Activated CD4-positive, CD25-positive, alpha-beta regulatory T cell treated with anti-CD3 and anti-CD28 coated beads, Interleukin-2, amount 50 U/mL, for 16 hours (primary cell): ENCODE results near the gene EPHB1.
"Not testable (repeated sequence)": the region's sequence is repeated elsewhere in the genome, so short reads cannot be mapped to it uniquely, and the experiment has no call there.

ENCODE experiments used
- DNase-seq: peaks from one replicate; pipeline ENCODE4 v3.0.0-alpha.2; 2020; ENCODE audit warnings: low read depth, low spot score

The EPHB1 gene

DNA sequence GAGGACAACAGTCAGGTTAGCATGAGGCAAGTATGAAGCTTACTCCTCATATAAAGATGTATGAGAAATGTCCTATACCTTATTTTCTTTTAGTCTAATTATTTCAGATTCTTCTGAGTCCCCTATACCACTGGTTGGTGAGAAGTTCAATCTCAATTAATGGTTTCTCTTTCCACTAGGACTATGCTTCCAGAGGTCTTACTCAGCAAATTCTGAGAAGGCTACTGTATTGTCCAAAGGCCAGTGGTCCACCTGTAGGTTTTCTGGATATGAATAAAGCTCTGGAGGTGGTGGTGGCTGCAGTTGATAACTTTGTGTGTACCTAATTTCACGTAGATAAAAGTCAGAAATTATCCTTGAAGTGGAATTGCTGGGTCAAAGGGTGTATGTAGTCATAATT is 149.4 kb downstream of the EPHB1 start:
- no peak for DNase-seq

DNA sequence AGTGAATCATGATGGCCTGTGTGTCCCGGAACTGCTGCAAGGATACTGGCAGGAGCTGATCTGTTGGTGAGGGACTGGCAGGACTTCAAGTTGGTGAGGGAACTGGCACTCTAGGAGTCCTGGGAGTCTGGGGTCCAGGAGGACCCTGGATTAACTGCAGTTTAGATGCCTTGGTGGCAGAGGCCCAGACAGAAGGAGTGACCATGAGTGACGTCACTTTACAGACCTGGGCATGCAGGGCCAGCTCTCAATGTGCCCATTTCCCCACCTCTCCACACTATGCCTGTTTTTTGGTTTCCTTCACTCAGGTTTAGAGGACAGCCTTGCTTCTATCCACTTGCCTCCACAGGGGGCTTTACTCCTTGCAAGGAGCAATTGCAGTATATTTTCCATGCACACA is 154.1 kb downstream of the EPHB1 start:
- no peak for DNase-seq

DNA sequence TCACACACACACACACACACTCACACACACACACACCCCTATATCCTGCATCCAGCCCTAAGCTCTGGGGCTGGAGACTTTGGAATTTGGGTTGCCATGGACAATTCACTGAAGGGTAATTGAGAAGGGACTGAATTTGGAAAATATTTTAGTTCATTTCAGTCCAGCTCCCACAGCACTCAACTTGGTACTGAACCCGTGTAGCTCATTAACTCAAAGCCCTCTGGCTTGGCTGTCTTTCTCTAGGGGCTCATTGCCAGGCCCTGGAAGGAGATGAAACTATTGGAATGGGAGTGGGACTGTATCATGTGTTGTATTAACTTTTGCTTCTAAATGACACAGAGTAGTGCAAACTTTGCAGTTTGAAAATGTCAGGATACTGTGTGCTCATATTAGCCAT is 157.3 kb downstream of the EPHB1 start:
- no peak for DNase-seq

DNA sequence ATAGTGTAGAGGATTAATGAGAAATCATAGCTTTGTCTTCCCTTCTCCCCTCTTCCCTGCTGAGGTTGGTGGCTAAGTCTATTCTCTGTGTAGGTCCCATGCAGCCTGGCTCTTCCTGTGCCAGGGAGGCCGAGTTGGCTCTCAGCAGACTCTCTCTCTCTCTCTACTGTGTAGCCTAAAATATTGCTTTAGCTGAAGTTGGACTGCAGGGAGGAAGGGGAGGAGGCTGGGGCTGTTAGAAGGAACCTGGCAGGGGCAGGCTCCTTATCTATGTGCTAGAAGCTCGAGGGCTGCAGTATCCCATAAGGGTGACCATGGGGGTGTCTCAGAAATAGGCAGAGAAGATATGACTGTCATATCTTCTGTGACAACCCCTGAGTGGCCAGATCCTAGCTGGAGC is 160.8 kb downstream of the EPHB1 start:
- DNase-seq = no peak

DNA sequence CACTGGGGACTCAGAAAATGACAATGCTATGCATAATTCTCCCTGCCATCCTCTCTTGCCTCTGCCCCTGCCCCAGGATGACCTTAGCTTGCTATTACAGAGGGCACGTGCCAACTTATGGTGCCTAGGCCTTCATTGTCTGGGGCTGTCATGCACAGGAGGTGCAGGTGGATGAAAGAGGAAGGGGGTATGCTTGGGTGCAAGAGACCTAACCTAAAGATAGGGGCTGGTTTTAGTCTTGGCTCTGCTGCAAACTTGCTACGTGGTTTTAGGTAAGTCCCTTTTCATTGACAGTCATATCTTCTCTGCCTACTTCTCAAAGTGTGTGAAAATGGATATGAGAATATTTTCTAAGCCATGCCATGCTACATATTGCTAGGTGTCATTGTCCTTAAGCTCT is 161.3 kb downstream of the EPHB1 start:
- no peak for DNase-seq

DNA sequence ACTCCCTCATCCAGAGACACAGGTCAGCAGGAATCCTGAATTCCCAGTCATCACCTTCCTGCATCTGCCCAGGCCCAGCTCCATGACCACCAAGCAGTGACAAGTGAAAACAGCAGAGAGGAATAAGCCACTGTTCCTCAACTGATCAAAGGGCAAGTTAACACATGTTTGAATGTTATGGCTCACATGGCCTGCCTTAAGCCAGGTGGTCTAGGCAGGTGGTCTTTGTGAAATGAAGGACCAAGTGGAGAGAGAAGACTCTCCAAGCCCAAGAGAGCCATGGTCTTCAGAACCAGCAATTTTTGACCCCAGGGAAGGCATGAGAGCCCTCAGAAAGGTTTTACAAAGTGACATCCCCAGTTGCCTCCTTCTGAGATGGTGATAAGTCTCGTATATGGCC is 161.8 kb downstream of the EPHB1 start:
- DNase-seq = no peak

DNA sequence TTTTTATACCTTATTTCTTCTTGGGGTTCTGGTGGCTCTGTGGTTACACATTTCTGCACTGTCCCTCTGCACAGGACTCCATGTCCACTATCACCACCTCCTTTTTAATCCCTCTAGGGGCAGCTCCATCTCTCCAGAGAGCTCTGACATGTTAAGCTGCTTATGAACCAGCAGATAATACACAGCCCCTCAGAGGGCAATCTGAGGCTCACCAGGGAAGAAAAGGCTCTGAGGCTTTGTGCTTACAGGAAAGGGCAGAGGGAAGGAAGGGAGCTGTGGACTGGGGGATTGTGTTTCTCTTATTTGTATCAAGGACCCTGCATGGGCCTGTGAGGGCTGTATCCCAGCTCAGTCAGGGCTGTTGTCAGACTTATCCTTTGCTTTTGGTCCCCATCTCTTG is 164.5 kb downstream of the EPHB1 start:
- no peak for DNase-seq

DNA sequence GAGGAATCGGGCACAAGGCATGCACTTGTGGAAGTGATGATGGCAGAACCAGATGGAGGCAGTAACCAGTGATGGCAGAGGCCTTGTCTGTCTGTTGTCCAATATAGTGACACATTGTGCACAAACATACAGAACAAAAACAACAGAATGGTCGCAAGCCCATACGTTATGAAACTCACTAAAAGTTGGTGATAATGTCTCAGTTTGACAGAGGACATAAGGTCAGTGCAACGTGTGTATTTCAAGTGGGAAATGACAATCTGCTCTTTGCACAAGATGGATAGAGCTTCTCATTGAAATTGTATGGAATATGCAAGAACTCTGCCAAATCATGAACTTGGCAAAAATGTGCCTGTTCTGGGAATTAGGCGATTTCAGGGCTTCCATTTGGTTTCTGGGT is 169.2 kb downstream of the EPHB1 start:
- DNase-seq = no peak

DNA sequence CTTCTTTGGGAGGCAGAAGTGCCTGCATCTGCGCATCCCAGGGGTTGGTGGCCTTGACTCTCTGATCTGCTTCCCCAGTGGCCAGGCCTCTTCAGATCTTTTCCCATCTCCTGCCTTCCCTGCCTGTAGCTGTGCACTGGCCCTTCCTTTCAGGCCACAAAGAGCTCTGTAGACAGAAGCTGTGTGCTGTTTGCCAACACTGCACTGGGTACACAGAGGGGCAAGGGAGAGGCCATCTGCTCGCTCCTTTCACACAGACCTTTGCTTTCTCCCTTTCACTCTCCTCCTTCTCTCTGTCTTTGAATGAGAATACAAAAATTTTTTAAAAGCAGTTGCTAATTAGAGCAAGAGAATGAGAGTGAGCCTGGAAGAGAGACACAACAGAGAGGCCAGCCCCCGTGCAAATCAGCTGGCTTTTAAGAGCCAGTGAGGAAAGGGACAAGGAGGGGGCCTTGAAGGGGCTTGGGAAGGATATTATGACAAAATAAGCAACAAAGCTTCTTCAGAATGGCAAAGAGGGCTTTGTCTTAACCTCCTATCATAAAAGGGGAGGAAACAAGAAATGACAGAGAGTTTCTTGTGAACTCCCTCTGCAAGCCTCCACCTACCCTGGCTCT is 170.9 kb downstream of the EPHB1 start:
- no peak for DNase-seq

DNA sequence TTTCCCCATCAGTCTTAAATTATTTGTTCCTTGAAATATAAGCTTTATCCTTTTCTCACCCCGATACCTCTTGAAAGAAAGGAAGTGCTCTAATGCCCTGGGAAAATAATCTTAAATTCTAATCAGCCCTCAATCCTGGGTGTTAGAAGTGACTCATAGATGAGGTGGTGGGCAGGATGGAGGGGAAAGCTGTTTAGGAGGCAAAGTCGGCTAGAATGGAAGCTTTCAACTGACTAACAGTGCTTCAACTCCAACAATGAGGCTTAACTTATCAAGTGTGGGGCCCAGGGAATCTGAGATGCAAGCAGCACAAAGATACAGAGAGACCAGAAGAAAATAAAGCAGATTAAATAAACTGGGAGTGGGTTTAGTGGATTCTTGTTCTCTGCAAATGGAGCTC is 175.8 kb downstream of the EPHB1 start:
- no peak for DNase-seq

DNA sequence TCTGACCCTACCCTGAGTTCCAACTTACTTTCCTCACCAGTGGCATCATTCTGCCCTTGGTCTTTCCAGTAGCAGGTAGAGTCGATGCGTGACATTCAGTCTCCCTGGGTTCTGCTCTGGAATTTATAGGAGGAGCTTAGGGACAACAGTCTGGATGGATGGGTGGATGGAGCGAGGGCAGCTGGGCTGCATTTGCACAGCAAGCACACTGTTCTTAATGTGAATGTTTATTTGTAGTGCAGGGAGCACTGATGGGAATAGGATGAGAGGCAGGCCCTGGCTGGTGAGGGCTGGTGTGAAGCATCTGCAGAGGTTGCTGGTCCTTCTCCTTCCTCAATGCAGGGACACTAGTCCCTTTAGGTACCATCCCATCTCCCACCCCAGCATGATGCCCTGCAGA is 176.2 kb downstream of the EPHB1 start:
- DNase-seq = no peak

DNA sequence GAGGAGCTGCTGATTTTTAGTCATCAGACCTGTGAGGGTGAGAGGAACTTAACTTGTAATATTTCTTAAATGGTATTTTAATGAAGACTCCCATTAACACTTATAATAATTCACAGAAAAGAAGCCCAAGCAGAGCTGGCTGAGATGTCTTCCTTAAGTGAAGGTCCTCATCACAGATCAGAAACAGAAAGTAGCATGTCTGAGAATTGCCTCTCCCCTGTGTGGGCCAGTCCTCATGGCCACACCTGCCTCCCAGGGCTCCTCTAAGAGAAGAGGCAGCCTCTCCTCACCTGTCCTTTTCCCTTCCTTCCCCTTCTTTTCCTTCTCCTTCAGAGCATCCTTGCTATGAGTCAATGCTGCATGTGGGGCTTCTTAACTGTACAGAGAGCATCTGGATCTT is 176.8 kb downstream of the EPHB1 start:
- DNase-seq = not testable (repeated sequence)

DNA sequence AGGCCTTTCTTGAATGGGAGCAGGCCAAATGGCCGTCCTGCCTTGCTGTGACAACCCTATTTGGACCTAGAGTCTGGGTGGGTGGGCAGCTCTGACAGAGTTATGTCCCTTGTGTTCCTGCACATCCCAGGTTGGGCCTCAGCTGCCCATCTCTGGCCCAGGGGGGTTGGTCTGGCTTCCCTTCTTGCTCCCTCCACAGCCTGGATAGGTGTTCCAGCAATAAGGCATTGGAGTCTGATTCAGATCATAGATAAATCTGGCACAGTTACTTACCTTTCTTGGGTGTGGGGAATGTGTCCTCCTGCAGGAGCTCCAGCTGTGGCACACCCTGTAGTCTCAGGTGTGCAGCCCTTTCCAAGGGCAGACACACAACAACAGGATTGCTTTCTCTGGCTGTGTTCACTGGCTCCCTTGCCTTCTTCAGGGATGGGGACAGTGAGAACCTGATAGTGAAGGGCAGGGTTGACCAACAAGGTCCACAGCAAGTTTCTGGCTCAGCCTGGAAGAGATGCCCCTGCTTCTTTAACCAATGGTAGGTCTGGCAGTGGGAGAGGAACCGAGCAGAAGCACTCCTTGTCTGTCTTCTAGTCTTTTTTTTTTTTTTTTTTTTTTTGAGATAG is 177.9 kb downstream of the EPHB1 start:
- DNase-seq = no peak

DNA sequence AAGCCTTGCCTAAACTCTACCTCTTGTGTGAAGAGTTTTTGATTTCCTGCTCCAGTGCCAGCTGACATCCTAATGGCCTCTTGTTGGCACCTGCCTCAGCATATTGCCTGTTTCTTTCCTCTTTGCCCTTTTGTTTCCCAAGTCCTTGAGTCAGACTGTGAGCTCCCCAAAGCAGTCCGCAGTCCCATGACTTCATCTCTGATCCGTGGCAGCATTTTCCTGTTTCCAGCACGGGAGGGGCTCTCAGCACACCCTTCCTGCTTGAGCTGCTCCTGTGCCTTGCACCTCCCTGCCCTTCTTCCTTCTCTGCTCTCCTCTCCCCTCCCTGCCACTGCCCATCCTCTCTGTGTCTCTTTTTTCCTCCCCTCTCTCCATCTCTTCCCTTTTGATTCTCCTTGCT is 179.6 kb downstream of the EPHB1 start:
- no peak for DNase-seq

DNA sequence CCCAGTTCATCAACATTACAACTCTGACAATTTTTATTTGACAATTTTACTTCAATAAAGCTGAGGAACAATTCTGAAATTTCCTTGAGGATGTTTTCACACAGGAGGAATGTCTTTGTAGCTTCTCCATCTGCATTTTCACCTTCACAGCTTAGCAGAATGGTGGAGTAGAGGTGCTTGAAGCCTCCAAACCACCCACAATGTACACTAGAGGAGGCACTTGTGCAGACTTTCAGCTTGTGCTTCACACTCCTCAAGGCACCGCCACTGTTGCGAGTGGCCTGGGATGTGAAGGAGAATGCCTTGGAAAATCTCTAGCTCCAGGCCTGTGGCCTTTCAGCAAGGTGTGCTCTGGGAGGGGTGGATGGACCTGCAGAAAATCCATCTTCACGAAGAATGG is 181.9 kb downstream of the EPHB1 start:
- no peak for DNase-seq

DNA sequence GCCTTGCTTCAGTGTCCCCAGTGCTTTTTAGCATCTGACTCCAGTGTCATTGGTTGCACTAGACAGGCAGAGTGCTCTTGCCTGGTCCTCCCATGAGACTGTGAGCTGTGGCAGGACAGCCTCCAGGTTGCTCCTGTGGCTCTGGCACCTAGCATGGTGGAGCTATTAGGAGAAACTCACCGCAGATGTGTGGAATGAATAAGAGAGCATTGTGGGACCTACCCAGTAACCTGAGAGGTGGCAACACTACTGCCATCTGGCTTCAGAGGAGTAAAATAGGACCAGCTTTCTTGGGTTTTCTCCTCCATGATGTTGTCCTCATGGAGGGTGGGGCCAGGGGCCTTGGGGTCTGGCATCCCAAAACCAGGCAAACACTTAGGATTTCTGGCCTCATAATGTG is 183.6 kb downstream of the EPHB1 start:
- no peak for DNase-seq

DNA sequence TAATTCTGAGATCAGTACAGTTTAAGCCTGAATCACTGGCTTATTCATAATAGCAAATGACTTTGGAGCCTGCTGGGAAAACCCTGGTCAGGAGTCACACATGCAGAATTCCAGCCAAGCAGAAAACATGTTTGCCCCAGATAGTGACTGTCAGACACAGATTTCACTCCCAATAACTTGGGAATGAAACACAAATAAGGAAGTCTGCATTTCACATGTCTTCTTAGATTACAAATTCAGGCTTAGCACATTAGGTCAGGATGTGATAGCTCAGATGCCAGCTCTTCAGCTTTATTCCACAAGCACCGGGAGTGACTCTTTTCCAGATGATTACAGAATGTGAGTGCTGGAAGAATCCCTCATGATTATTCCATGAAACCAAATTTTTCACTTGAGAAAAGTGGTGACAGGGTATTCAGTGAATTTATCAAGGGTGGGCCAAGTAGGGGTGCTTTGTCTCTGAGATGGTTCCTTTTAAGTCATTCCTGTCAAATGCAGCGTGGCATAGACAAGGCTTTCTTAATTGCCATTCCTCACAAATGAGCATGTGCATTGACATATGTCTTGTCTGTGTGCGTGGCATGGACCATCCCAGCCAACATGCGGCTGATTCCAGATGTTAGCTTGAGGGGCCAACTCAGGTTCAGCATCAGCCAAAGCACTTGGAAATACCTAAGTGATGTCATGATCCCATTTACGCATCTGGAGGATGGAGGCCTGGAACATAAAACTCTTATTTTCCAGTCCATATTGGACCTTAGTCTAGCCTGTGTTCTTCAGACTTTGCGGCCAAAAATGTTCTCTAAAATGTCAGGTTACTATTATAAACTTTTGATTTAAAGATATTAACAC is 191.0 kb downstream of the EPHB1 start:
- DNase-seq = no peak

DNA sequence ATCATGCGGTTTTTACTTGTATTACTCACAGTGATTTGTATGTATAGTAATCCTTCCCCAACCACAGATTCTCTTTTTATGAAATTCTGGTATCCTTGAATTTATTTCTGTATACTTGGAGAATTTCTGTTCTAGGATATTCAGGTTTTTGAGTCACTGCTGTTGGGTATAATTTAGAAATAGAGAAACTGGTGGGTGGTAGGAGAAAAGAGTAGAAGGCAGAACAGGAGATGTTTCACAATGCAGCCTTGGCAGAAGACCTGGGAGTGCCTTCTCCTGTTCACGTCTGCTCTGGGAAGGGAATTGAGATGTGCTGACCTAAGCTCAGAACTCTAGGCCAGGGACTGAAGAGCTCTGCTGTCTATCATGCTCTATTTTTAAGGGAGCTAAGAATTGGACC is 193.6 kb downstream of the EPHB1 start:
- DNase-seq = no peak

DNA sequence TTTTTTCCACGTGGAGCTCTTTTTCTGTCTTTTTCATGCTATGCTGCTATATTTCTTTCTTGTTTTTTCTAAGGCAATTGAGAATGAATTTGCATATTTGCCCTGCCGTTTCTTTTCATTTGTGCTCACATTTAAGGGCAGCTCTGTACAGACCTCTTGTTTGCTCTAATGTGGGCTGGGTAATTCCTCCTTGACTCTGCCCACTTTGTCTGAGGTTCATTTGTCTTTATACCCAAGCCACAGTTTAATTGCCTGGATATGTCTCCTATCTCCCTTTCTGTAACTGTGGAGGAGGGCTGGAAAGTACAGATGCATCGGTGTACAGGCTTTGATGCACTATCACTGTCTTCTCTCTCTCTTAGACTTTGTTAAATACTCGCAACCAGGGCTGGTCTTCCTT is 195.9 kb downstream of the EPHB1 start:
- no peak for DNase-seq

DNA sequence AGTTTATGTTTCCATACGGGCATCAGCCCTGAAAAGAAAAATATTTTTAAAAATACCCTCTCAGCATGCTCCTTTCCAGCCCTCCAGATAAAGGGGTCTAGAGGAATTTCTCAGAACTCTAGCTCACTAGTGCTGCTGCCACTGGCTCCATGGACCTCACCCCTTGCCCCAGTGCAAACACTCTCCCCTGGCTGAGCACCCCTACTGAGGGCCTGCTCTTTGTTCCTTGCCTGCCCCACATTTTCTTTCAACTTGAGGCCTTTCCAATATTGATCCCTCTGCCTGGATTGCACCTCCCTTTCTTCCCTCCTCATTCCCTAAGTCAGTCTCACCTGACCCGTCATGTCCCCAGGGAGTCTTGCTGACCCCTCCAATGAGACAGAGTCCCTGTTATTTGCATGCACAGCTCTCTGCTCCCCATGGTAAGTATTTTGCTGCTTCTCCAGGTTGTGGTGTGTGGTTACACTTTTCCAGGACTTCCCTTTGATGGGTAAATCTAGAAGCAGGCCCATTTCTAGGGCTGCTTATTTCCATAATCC is 196.5 kb downstream of the EPHB1 start:
- DNase-seq = no peak

DNA sequence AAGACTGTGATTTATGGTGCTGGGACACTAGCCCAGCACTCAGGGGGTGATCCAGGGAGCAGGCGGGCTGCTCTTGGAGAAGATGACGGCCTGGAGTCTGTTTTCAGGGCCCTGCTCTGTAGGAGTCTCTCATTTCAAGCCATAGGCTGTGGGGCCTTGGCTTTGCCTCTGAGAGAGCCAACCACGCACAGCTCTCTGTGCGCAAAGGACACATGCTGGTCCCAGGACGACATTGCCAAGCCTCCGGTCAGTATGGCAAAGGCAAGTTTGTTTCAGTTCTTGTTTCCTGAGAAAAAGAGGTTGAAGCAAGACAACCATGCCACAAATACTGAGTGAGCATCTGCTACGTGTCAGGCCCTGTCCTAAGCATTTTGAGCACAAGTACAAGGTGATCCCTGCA is 197.1 kb downstream of the EPHB1 start:
- no peak for DNase-seq

DNA sequence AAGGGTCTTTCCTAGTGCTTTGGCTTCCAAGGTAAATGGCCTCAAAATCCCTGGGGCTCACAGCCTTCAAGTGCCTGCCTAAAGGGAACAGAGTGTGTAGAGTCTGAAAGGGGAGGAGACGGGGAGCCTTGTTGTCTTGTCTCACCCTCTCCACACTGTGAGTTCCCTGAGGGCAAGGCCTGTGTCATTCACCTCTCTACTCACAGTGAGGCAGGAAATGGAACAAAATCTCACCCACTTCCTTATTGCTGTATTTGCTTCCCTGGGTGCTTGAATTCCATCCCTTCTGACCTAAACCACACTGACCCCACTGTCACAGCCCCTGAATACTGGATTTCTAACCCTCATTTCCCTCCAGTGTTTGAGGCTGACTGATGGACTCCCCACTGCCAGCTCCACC is 197.5 kb downstream of the EPHB1 start:
- no peak for DNase-seq

DNA sequence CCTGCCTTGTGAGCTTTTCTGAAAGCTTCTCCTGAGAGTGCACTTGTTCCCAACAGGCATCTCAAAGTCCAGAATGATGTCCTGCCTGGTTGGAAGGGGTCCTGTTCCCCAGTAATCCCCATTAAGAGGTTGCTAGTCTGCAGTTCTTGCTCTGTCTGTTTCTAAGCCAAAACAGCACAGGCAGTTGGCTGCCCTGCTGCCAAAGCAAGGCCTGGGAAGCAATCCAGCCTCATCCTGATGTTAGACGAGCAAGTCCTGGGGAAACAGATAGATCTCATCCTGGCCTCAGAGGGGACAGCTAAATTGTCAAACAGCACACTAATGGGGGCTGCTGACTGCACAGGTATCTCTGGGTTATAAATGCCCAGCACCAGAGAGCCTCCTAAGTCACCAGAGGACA is 198.0 kb downstream of the EPHB1 start:
- DNase-seq = no peak
